ENCODE results near the gene SUFU. TPM values are rescaled to one million over a fixed set of nuclear protein-coding genes. Genes with fewer than 3 reads are reported as not detected.

SUFU gene
- total and polyA plus RNA-seq, 2 of the 4 experiments (the other 2 are of a cell fraction), result 2.2 to 11.0 TPM

GRCh38 chr10:102462512-102463054, 41.2 kb upstream of the SUFU start:
- intact Hi-C loops (cut with micrococcal nuclease), result no loop called here
- H2AFZ ChIP-seq (replicated peaks; ENCODE audit: low read length, poor library complexity), result peak overlapping the region; percentile 53
- 17% methylated on average over 1 of the region's 6 CpGs; no CpG with 5 or more reads in 1 of the 2 experiments for whole genome bisulfite sequencing, 2 experiments (ENCODE audit: extremely low coverage in 2 of 2, insufficient read length in 1 of 2)

More at GRCh38 chr10:102462512-102463054, 41.2 kb upstream of the SUFU start:
- H3K4me3 ChIP-seq (ENCODE audit: insufficient read depth, low read depth, low read length), result no peak overlapping the region
- H3K4ac ChIP-seq (ENCODE audit: low read depth, low read length), result no peak overlapping the region
- H2BK15ac ChIP-seq (ENCODE audit: low read depth, low read length), result no peak overlapping the region
- H3K9me3 ChIP-seq (ENCODE audit: control insufficient read depth, insufficient read depth, low read length), result no peaks in the 10 kb centered on the region
- no peak overlapping the region for H4K91ac ChIP-seq (ENCODE audit: insufficient read depth, low read depth, low read length)
- H3K79me1 ChIP-seq (ENCODE audit: low read depth in 1 of 2, low read length in 2 of 2), result no peaks in the 10 kb centered on the region
- H4K8ac ChIP-seq (ENCODE audit: low read depth in 2 of 2, low read length in 2 of 2), result no peak overlapping the region
- H3K18ac ChIP-seq (ENCODE audit: low read depth, low read length), result no peak overlapping the region
- TF ChIP-seq RCOR1 (IDR thresholded peaks at IDR 0.05; ENCODE audit: insufficient replicate concordance, low read length) (no peak), CEBPB (IDR thresholded peaks at IDR 0.05; ENCODE audit: low read depth, low read length) (no peak), CHD1 (IDR thresholded peaks at IDR 0.05; ENCODE audit: low read depth, low read length) (no peak), ELK1 (IDR thresholded peaks at IDR 0.05; ENCODE audit: borderline replicate concordance, low read depth, low read length) (no peak), RFX5 (IDR thresholded peaks at IDR 0.05; ENCODE audit: low read depth, low read length) (no peak), FOS (IDR thresholded peaks at IDR 0.05; ENCODE audit: low read depth, low read length) (no peak), MXI1 (IDR thresholded peaks at IDR 0.05; ENCODE audit: borderline replicate concordance, low read depth, low read length) (no peak), MAZ (IDR thresholded peaks at IDR 0.05; ENCODE audit: borderline replicate concordance, low read depth, low read length) (no peak), POLR2A (IDR thresholded peaks at IDR 0.05; ENCODE audit: low read depth, low read length) (no peak), NFE2L2 (IDR thresholded peaks at IDR 0.05; ENCODE audit: low read depth, low read length) (no peak)
- DNase-seq (no peak), ATAC-seq (ENCODE audit: low read depth) (no peak)
- H2BK20ac ChIP-seq (ENCODE audit: low read depth, low read length), result no peak overlapping the region
- H3K27ac ChIP-seq (ENCODE audit: insufficient read depth, low read length), result no peak overlapping the region
- dilution Hi-C loops (cut with HindIII; ENCODE audit: low sequenced_read_pairs, unreplicated experiment) (no loop called here), in situ Hi-C loops (cut with MboI; ENCODE audit: low sequenced_read_pairs) (no loop called here)
- no peak overlapping the region for H2BK120ac ChIP-seq (ENCODE audit: low read depth, low read length)
- no peaks in the 10 kb centered on the region for H4K20me1 ChIP-seq (ENCODE audit: insufficient read depth, low read length)
- ChIA-PET CTCF (no interaction called here), POLR2A (ENCODE audit: unreplicated experiment) (no interaction called here)
- H3K14ac ChIP-seq (replicated peaks; ENCODE audit: low read depth, low read length), result no peak overlapping the region
- H3K4me2 ChIP-seq (ENCODE audit: low read depth, low read length), result no peak overlapping the region
- BruUV-seq (replicated peaks), result no TSS peak
- no peak overlapping the region for H3K23ac ChIP-seq (ENCODE audit: low read depth, low read length)
- H3K9me1 ChIP-seq (ENCODE audit: insufficient read depth, low read length), result peaks cover 3% of the 10 kb centered on the region
- no peak overlapping the region for H2AK5ac ChIP-seq (ENCODE audit: low read depth, low read length)
- H2AK9ac ChIP-seq (replicated peaks; ENCODE audit: low read depth, low read length, poor library complexity), result no peak overlapping the region
- no peak overlapping the region for H3K9ac ChIP-seq (ENCODE audit: low read depth, low read length)
- H3K4me1 ChIP-seq (ENCODE audit: control insufficient read depth, insufficient read depth, low read length), result peaks cover 8% of the 10 kb centered on the region
- no peak overlapping the region for H3K56ac ChIP-seq (ENCODE audit: extremely low read depth, insufficient read depth, low read length)
- H3K36me3 ChIP-seq (ENCODE audit: control insufficient read depth, insufficient read depth, low read length), result no peaks in the 10 kb centered on the region
- H2BK5ac ChIP-seq (ENCODE audit: low read depth, low read length, poor library complexity, severe bottlenecking), result no peak overlapping the region
- no peak overlapping the region for H4K5ac ChIP-seq (ENCODE audit: low read depth, low read length)
- H3K27me3 ChIP-seq (ENCODE audit: control insufficient read depth, insufficient read depth, low read length), result peaks cover 16% of the 10 kb centered on the region

Measured in IMR-90 (cell line).